Fibroblast of mammary gland (primary cell): ENCODE results near the gene JPH3.

Experiments used
- DNase-seq: peaks from one replicate; pipeline ENCODE4 v3.0.0-alpha.2; 2010; ENCODE audit warnings: low read depth
- H3K4me3 ChIP-seq: 2 replicates; pipeline ENCODE4 v1.5.1; 2011; ENCODE audit warnings: low read depth, mild to moderate bottlenecking, low read length, moderate library complexity; ENCODE audit not compliant: control insufficient read depth
- TF ChIP-seq, protein P1 (sequence below): conservative IDR thresholded peaks from 2 replicates; pipeline ENCODE4 v1.5.1; 2011; ENCODE audit warnings: low read depth, low read length, inconsistent platforms; ENCODE audit not compliant: control insufficient read depth, insufficient read depth

The JPH3 gene

DNA sequence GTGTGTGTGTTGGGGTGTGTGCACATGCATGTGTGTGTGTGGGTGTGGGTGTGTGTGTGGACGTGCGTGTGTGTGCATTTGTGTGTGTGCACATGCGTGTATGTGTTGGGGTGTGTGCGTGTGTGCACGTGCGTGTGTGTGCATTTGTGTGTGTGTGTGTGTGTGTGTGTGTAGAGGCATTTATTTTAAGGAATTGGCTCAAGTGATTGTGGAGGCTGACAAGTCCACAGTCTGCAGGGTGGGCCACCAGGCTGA is 37.9 kb upstream of the JPH3 start:
- H3K4me3 ChIP-seq, result no peak overlapping the region
- TF ChIP-seq, protein P1, sequence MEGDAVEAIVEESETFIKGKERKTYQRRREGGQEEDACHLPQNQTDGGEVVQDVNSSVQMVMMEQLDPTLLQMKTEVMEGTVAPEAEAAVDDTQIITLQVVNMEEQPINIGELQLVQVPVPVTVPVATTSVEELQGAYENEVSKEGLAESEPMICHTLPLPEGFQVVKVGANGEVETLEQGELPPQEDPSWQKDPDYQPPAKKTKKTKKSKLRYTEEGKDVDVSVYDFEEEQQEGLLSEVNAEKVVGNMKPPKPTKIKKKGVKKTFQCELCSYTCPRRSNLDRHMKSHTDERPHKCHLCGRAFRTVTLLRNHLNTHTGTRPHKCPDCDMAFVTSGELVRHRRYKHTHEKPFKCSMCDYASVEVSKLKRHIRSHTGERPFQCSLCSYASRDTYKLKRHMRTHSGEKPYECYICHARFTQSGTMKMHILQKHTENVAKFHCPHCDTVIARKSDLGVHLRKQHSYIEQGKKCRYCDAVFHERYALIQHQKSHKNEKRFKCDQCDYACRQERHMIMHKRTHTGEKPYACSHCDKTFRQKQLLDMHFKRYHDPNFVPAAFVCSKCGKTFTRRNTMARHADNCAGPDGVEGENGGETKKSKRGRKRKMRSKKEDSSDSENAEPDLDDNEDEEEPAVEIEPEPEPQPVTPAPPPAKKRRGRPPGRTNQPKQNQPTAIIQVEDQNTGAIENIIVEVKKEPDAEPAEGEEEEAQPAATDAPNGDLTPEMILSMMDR, result no peak
- DNase-seq, result no peak

DNA sequence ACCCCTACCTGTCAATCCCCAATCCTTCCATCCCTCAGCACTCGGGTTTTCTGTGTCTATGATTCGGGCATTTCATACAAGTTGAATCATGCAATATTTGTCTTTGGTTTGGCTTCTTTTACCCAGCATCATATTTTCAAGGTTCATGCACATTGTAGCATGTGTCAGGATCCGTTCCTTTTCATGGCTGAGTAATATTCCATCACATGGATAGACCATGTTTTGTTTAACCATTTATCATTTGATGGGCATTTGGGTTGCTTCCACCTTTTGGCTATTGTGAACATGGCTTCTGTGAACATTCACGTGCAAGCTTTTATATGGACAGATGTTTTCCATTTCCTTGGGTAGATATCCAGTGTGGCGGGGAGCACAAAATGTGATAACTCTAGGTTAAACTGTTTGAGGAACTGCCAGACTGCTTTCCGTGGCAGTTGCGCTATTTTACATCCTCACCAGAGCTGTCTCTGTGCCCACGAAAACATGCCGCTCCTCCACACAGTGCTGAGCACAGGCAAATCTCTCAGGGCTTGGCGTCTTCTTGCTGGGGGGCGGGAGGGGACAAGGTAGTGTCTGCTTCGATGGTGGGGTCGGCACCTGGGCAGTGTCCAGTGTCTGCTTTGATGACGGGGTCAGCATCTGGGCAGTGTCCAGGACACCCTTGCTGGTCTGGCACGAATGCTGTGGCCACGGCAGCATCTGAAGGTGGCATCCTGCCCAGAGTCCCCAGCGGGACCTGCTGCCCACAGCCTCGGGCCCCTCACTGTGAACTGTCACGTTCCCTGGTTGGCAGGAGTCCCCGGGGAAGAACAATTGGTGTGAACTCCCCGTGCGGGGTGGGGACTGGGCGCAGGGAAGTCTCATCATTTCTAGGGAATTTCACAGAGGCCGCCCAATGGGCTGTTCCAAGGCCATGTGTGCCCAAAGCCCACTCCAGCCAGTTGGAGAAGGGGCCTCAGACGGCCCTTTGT is 32.4 kb upstream of the JPH3 start:
- TF ChIP-seq, protein P1, result no peak
- no peak overlapping the region for H3K4me3 ChIP-seq
- no peak for DNase-seq

DNA sequence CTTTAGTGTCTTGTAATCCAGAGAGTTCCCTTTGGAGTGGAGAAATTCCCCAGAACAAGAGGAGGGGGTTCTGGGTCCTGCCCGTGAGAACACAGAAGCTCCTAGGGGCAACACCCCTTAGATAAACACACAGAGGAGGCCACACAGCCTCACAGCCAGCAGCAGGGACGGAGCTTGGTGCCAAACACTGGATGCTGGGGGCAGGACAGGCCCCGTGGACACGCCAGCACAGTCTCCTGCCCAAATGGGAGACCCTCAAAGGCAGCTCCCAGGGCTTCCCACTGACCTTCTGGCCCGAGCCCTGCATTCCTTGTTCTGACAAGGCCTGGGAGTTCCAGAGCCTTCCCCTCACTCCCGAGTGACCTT is 31.8 kb upstream of the JPH3 start:
- no peak overlapping the region for H3K4me3 ChIP-seq
- TF ChIP-seq, protein P1, result no peak
- DNase-seq, result no peak

DNA sequence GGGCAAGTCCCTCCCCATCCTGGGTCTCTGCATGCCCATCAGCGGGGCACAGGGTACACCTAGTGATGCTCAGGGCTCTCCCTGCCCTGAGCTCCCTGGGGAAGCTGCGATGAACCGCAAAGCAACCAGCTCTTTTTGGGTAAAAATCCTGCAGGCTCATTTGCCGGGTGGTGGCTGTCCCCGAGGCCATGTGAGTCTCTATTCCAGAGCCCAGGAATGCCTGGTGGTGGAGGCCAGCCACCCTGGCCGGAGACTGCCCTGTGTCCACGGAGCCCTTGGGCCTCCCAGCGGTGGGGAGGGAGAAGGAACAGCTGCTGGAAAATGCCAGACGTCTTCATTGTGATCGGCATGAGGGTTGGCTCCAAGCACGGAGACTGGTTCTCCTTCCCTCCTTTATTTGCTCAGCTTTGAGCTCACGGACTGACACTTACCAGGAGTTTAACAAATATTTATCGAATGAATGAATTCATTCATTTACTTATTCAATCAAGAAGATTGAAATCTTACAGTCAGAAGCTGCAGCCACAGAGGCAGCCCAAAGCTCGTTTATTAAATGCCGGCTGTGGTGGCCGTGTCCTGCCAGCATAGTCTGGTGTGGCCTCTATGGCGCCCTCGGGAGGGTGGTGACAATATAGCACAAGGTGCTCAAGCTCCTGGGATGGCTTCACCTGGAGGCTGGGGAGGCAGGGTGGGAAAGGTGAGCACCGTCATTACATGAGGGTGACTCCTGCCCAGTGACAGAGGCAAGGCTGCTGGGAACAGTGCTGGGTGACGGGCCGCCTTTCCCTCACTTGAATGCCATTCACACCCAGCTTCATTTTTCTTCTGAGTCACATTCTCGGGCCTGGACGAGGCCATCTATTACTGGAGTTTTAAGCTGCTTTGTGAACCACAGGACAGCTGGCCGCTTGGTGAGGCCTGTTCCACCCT is 31.1 kb upstream of the JPH3 start:
- DNase-seq, result peak; percentile 40
- TF ChIP-seq, protein P1, result peak; percentile 40
- H3K4me3 ChIP-seq, result no peak overlapping the region

DNA sequence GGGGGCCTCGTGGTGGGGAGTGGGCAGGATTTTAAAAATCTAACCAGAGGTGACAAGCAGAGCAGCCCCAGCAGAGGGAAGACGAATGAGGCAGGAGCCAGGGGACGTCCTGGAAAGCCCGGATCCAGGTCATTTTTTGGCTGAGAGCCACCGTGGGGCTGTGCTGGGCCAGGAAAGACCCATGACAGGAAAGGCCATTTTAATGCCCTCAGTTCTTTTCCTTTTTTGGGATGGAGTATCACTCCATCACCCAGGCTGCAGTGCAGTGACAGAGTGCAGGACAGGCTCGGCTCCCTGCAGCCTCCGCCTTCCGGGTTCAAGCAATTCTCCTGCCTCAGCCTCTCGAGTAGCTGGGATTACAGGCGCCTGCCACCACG is 30.5 kb upstream of the JPH3 start:
- TF ChIP-seq, protein P1, result no peak
- DNase-seq, result no peak

DNA sequence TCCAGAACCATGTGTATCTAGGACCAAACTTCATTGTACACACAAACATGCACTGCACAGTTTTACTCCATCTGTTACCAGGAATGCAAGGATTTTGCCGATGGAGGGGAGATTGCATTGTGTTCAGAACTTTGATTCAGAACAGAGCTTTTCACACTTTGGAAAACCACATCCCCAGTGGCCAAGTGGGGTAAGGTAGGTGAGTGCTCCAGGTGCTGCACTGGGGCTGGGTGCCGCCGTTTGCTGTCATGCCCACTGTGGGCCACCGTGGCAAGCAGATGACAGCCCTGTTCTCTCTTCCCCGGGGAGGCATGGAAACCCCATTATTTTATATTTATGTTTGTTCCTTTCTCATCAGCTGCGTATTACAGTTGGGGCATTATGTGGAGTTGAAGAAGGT is 29.3 kb upstream of the JPH3 start:
- no peak overlapping the region for H3K4me3 ChIP-seq
- TF ChIP-seq, protein P1, result no peak
- no peak for DNase-seq

More for the DNA sequence above, 30.5 kb upstream of the JPH3 start:
- no peak overlapping the region for H3K4me3 ChIP-seq
